ENCODE data around the gene CAMK2B.
A peak's percentile ranks its signal among the peaks of the same experiment; 100 is the strongest.

CAMK2B gene

GRCh38 chr7:44256459-44256858 lies 68.9 kb downstream of the CAMK2B start:
- no peak for DNase-seq (ENCODE audit: low spot score)

DNA sequence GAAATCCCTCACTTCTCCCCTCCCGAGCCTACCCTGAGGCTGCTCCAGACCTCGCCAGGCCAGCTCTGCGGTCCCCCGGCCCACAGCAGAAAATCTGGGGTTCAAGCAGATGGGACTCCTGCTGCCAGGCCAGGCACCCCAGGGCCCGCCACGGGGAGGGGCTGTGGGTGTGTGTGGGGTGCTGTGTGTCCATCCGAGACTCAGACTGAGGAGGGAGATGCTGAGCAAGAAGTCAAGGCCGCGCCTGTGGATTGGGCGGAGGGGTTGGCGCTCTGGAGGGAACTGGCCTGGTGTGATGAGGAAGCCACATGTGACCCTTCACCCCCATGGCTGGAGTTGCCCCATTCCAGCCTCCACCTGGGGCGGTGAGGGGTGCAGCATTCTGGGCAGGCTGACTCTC lies 73.5 kb downstream of the CAMK2B start:
- no peak for DNase-seq (ENCODE audit: low spot score)

GRCh38 chr7:44251269-44251668 lies 74.1 kb downstream of the CAMK2B start:
- no peak for DNase-seq (ENCODE audit: low spot score)

DNA sequence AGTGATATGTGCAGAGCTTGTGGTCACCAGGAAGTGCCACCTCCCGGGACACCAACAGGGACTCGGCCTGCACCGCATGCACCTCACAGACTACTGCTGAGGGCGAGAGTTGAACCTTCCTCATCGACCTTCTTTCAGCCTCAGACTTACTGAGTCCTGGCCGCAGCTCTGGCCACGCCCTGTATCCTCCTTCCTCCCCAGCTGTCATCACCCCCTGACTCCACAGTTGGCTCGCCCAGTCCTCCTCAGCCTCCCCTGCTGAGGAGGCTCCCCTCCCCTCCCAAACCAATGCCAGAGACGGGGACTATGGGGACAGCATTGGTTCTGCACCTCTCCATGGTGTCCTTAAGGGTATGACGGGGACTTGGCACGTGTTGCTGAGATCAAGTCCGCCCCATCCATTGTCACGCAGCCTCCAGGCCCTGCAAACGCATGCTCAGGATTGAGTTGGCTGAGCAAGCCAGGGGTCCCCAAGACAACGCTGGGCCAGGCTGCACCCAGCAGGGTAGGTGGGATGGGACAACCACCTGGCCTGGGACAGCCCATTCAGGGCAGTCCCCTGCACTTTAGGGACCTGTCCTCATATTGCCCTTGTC lies 75.7 kb downstream of the CAMK2B start:
- no peak for DNase-seq (ENCODE audit: low spot score)

DNA sequence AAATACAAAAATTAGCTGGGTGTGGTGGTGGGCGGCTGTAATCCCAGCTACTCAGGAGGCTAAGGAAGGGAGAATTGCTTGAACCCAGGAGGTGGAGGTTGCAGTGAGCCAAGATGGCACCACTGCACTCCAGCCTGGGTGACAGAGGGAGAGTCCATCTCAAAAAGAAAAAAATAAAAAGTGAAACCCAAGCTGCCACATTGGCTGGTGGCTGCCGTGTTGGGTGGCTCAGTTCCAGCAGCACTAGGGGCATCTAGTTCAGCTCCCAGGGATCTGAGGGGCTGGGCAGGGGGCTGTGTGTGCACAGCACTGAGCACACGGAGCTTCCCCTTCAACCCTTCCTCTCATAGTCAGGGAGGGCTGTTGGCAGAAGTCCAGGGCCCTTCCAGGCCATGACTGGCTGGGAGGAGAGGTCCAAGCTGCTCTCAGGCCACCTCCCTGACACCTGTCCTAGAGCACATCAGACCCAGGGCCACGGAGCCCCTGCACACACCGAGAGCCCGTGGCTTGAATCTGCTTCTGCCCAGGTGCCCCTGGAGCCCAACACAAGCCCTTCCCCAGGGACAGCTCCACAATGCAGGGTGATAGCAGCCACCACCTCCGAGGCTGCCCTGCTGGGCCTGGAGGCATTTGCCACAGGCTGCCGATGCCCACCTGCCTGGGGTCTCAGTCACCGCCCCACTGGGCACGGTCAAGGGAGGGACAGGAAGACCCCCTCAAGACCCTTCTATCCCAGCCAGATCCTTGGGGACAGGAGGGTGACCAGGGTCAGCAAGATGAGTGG lies 77.3 kb downstream of the CAMK2B start:
- no peak for DNase-seq (ENCODE audit: low spot score)

GRCh38 chr7:44246396-44247113 lies 78.8 kb downstream of the CAMK2B start:
- DNase-seq (ENCODE audit: low spot score): no peak

DNA sequence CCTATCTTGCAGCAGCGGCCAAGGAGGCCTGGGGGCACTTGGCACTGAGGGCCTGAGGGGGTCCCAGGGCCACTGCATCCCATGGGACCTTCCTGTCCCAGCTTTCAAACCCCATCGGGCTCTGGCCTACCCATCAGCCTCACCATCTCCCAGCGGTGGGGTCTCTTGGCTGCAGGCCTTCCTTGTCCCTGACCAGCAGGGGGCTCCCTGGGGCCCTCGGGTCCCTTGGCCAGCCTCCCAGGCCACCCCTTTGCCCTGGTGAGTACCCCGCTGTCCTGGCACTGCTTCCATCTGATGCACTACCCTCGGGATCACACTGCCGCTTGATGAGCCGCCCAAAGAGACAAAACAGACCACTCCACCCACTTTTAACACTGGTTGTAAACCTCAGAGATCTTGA lies 81.1 kb downstream of the CAMK2B start:
- no peak for DNase-seq (ENCODE audit: low spot score)

GRCh38 chr7:44242091-44242490 lies 83.3 kb downstream of the CAMK2B start:
- no peak for DNase-seq (ENCODE audit: low spot score)

GRCh38 chr7:44240983-44241510 lies 84.3 kb downstream of the CAMK2B start:
- peak; percentile 78 for DNase-seq (ENCODE audit: low spot score)

GRCh38 chr7:44240376-44240775 lies 85.0 kb downstream of the CAMK2B start:
- no peak for DNase-seq (ENCODE audit: low spot score)

DNA sequence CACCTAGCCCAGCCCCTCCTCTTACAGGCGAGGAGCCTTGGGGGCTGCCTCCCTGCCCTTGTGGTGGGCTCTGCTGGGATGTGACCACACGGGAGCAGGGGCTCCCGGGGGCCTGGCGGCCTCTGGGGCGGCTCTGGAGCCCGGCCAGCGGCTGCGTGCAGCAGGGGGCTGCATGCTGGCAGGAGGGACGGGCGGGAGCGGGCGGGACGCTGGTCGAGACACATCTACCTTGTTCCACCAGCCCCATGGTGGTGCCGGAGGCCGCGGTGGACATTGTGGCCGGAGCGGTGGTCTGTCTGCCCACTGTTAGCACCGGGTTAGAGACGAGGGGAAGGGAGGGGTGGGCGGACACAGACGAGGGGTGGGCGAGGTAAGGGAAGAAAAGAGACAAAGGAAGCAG lies 86.0 kb downstream of the CAMK2B start:
- no peak for DNase-seq (ENCODE audit: low spot score)

DNA sequence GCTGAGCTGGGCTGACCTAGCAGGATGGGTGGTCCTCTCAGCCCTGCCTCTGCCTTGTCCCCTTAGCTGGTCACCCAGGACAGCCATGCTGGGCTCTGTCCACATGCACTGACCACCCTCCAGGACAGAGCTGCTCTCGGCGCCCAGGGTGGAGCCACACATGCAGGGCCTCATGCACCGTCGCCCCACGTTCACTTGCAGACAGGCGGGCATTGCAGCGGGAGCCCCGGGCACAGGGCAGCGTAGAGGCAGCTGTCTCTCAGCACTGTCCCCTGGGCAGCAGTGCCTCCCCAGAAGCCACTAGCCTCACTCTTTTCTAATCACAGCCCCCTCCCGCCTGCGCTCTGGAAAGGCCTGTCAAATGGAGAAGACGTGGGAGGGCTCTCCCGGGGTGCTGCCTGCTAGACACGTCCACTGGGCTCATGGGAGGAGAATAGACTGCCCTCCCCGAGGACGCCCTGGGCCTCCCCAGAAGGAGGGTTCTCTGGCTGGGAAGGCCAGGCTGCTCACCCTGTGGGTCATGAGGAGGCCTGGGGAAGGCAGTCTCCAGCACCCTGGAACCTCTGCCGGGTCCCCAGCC lies 87.2 kb downstream of the CAMK2B start:
- no peak for DNase-seq (ENCODE audit: low spot score)

GRCh38 chr7:44237696-44238095 lies 87.7 kb downstream of the CAMK2B start:
- DNase-seq (ENCODE audit: low spot score): no peak

DNA sequence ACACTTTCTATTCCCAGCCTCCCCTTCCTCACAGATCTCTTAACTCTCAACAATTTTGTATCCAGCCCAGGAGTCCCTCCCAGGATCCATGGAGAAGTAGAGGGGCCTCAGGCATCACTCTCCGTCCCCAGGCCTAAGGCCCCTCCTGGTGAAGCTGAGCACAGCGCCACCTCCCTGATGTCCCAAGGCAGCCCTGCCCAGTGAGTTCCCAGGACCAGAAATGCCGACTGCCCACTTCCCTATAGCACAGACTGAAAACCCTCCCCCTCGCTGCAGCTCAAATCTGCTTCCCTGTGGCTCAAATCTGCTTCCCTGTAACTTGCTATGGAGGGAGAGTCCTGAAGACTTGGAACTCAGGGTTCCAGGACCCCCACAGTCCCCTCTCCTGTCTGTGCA lies 89.1 kb downstream of the CAMK2B start:
- DNase-seq (ENCODE audit: low spot score): no peak

- DNase-seq (ENCODE audit: low spot score): no peak
Observed at GRCh38 chr7:44235582-44236332, 89.6 kb downstream of the CAMK2B start.

- no peak for DNase-seq (ENCODE audit: low spot score)
Observed at GRCh38 chr7:44235066-44235465, 90.3 kb downstream of the CAMK2B start.

DNA sequence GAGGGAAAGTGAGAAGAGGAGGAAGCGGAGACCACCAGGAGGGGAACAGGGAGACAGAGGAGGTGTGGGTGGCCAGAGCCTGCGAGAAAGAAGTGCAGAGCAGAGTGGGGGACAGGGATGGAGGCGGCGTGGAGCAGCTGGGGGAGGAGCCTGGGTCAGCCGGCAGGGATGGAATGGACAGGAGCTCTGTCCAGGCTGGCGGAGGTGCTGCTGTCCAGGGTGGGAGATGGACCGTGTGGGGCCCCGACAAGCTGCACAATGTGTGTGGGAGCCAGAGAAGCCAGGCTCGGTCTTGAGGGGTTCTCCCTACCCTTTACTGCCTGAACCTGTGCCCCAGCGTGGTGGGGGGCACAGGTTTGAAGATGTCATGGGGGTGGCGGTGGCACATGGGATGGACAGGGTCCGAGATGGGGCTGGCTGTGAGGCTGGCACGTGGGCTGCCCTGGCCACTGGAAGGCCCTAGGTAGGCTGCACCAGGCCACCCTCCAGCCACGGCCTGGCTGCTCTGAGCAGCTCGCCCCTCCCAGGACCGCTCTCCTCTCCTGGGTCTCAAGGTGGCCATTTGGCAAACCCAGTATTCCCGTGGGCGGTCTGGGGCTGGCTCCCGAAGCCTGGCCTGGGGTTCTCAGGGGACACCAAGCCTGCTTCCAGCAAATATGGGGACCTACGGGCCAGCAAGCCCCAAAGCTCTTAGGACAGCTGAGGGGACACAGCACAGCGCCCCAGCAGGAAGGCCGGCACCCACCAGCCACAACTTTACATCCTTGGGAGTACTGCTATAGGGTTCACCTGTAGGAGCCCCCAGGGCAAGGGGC lies 92.3 kb downstream of the CAMK2B start:
- no peak for DNase-seq (ENCODE audit: low spot score)

- no peak for DNase-seq (ENCODE audit: low spot score)
Observed at GRCh38 chr7:44232396-44232795, 93.0 kb downstream of the CAMK2B start.

GRCh38 chr7:44231088-44231487 lies 94.3 kb downstream of the CAMK2B start:
- DNase-seq (ENCODE audit: low spot score): no peak

DNA sequence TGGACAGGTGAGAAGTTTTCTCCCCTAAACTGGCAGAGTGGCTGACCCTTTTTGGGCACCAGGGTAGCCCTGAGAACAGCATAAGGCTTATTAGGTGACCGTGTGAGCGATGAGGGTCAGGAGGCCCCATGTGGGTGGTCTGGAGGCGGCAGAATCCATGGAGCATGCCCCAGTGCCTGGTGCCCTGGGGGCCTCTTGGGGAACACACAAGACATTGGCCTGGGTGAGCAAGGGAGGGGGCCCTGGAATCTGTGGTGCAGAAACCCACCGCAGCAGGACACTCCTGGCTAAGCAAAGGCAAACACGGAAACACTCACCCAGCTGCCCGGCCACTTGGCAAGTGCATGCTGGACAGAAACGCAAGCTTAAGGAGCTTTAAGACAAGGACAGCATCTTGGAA lies 95.1 kb downstream of the CAMK2B start:
- no peak for DNase-seq (ENCODE audit: low spot score)

GRCh38 chr7:44229546-44230105 lies 95.8 kb downstream of the CAMK2B start:
- no peak for DNase-seq (ENCODE audit: low spot score)

Measured in pons (tissue), 1 donor.